ENCODE measurements around the gene CLEC3A.
"Not testable (repeated sequence)": the region's sequence is repeated elsewhere in the genome, so short reads cannot be mapped to it uniquely, and the experiment has no call there.

CLEC3A gene

GRCh38 chr16:78022347-78023060 is at the start of gene CLEC3A:
Gene CLEC3A, plus strand, starts transcription at chr16:78022548. Its CDS starts 79 bp downstream, at chr16:78022627.
- no peak for DNase-seq

DNA sequence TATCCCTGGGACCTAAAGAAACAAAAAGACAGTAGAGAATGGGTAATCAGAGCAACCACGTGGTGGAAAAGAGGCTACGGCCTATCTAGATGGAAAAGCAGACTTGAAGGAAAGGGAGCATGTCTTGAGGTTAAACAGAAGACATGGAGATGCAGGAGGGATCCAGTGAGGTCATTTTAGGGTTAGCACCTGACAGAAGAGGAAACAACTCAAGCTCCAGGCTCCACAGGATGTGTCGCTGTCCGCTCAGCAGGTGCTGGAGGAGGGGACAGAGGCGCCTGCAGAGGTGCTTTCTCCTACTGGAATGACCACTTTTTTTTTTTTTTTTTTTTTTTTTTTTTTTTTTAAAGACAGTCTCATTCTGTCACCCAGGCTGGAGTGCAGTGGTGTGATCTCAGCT is 47.5 kb upstream of the CLEC3A start:
- DNase-seq: no peak

DNA sequence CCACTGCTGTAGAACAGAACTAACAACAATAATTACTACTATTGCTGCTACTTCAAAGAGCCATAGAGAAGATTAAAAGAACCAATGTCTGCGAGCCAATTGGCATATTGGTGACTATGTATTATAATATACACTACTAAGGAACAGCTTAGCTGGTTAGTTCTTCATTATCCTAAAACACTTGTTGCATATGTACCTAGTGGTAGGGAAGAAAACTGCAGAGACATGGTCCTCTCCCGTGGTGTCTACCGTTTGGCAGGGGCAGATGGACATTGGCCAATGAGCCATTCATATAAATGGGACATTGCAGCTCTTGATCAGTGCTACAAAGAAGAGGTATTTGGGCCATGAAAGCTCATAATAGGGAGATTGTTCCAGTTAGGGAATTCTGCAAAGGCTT is 46.4 kb upstream of the CLEC3A start:
- no peak for DNase-seq

- DNase-seq: no peak
Observed at GRCh38 chr16:77977339-77977738, 45.0 kb upstream of the CLEC3A start.

- DNase-seq: no peak
Observed at GRCh38 chr16:77985111-77985510, 37.2 kb upstream of the CLEC3A start.

GRCh38 chr16:77986011-77986740 is 36.2 kb upstream of the CLEC3A start:
- no peak for DNase-seq

GRCh38 chr16:77987810-77988209 is 34.5 kb upstream of the CLEC3A start:
- DNase-seq: no peak

DNA sequence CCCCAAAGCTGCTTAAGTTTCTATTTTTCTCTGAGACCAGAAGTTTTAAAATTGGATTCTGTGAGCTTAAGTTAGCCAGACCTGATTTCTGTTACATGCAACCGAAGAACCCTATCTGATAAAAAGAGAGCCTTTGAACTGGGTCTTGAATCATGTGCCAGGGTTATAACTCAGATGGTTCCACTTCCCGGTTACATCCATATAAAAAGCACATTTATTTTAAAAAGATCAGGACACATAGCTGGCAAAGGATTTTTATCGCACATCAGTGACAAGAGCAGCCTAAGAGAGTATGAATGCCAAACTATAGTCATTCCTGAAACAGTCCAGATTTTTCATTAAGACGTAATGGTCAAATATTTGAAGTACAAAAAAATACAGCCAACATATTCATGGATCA is 32.5 kb upstream of the CLEC3A start:
- DNase-seq: no peak

DNA sequence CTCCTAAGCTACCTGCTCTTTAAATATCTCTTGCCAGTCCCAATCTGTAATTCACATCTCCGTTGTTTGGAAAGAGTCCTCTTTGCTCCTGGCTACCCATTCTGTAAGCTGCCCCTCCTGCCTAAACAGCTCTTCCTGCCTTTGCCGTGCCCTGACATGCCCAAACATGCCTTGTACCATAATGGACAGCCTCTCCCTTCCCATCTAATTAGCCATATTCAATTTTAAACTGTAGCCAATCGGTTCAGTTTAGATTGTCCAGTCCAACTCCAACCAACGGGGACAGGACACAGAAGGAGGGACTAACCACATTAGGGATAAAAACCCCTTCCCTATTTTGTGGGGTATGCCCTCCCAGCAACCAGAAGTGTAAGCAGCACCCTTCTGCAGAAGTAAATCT is 30.6 kb upstream of the CLEC3A start:
- DNase-seq: no peak

- not testable (repeated sequence) for DNase-seq
Observed at GRCh38 chr16:77992381-77992780, 30.0 kb upstream of the CLEC3A start.

GRCh38 chr16:77993111-77993985 is 29.0 kb upstream of the CLEC3A start:
- no peak for DNase-seq

- no peak for DNase-seq
Observed at GRCh38 chr16:77995843-77996455, 26.4 kb upstream of the CLEC3A start.

DNA sequence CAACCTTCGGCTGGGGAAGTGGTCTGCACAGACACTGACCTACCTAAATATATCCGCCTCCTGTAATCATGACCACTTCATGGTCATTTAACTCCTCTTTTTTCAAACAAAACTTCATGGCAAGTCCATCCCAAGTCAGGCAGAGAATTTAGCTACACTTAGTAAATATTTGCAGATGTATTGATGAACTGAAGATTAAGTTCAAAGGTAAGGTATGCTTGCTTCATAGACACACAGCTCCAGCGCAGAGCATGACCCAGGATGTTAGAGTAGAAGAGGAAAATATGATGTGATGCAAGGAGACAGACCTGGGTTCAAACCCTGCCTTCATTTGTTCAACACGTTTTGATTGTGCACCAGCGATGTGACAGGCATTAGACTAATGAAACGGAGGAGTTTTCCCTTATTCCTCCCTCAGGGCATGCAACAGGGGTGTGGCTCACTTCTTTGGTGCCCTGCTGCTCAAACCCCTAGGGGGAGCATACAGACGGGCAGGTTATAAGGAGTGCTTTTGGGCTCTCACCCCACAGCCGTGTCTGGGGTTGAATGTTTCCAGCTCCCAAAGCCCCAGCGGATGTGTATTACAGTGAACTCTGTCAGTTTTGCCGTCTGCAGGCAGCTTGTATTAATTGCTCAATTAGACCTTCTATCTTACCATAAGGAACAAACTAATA is 23.9 kb upstream of the CLEC3A start:
- DNase-seq: no peak

- no peak for DNase-seq
Observed at GRCh38 chr16:78001451-78002025, 20.8 kb upstream of the CLEC3A start.

- DNase-seq: peak; percentile 74
Observed at GRCh38 chr16:78002915-78003538, 19.3 kb upstream of the CLEC3A start.

DNA sequence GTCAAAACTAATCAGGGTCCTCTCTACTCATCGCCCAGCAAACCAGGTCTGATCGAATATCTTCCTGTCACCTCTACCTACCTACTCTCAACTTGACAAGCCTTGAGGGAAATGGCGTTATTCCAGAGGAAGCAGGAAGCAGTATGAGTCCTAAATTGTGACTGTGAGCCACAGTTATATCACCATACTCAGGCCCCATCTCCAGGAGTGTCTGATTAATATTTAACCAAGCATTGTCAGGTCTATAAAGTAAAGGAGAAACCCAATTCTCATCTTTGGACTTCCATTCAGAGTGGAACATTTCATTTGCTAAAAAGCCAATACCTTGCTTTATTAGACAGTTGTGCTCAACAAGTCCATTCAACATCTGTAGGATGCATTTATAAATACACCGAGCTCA is 17.8 kb upstream of the CLEC3A start:
- no peak for DNase-seq

DNA sequence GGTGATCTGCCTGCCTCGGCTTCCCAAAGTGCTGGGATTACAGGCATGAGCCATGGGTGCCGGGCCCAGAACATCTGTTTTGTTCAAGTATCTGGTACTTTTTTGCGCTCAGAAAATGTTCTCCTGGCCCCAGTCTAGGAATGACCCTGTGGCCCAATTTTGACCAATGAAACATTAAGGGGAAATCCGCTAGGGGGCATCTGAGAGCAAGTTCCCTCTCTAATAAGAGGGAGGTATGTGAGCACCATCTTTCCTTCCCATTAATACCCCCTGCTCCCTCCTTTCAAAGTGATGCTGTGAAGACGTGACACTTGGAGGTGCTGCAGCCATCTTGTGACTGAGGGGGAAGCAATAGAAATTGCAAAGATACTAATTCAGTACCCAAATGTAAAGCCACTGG is 16.5 kb upstream of the CLEC3A start:
- DNase-seq: no peak

- no peak for DNase-seq
Observed at GRCh38 chr16:78007121-78007520, 15.2 kb upstream of the CLEC3A start.

DNA sequence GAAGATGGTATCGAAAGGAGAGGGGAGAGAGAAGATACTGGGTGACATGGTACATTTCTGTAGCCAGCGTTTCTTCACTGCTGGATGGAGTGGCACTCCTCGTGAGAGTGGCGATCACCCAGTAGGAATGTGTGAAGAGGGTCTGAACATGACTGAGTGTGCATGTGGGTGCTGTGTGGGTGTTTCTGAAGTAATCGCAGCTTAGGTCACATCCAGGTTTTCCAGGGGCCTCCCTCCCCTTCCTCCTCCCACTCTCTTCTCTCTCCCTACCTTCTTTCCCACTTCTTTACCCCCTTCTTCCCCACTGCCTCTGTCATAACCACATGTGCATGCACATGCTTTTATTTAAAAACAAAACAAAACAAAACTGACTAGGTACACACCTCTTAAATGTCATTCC is 1.8 kb downstream of the CLEC3A start:
- DNase-seq: no peak

DNA sequence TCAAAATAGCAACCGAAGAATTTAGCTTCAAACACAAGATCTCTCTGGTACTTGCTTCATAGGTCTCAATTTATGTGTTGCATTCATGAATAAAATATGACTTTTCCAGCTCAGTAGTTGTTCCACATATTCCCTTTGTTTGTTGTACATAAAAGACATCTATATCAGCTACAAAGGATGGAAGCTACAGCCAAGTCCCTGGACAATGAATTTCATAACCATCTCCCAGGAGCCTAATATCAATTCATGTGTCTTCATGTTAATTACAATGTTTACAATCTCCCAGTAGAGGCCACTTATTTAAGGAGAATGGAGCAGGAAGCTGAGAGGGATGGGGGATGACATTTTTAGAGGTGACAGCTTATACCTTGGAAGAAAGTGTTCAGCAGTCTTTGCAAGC is 3.3 kb downstream of the CLEC3A start:
- no peak for DNase-seq

DNA sequence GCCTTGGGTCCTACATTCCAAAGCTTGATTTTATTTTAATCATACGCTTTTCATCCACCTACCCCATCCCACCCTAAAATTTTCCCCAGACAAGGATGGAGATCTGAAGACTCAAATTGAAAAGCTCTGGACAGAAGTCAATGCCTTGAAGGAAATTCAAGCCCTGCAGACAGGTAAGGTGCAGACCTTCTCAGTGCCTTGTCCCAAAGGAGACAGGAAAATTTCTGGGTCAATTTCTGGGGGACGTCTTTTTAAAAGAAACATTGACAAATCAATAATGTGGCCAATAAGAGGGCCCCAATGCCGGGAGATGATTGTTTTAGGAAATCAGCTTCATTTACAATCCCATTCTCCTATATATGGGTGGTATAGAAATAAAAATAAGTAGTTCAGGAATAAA is 5.7 kb downstream of the CLEC3A start:
- DNase-seq: no peak

- no peak for DNase-seq
Observed at GRCh38 chr16:78034530-78034929, 12.2 kb downstream of the CLEC3A start.

Measured in stimulated activated CD4-positive, alpha-beta T cell treated with anti-CD3 and anti-CD28 coated beads, Interleukin-4, amount 100 ng/mL, for 24 hours (primary cell).